Endodermal cell (in vitro differentiated cells): ENCODE results near the gene MEF2A. TPM values are rescaled to one million over a fixed set of nuclear protein-coding genes. Genes with fewer than 3 reads are reported as not detected.

ENCODE experiments used
- DNase-seq: peaks from one replicate; pipeline ENCODE4 v3.0.0-alpha.2; 2017
- H3K27ac ChIP-seq: 2 replicates; pipeline ENCODE4 v1.5.1; 2013; ENCODE audit warnings: mild to moderate bottlenecking, low read depth, low read length, moderate library complexity
- H3K27me3 ChIP-seq: 2 replicates; pipeline ENCODE4 v1.6.1; 2013; ENCODE audit warnings: mild to moderate bottlenecking, low read length, moderate library complexity; ENCODE audit not compliant: insufficient read depth, control insufficient read depth, poor library complexity, severe bottlenecking
- H3K36me3 ChIP-seq: 2 replicates; pipeline ENCODE4 v1.7.0; 2013; ENCODE audit warnings: mild to moderate bottlenecking, low read length, moderate library complexity; ENCODE audit not compliant: control insufficient read depth, insufficient read depth
- H3K4me1 ChIP-seq: one replicate; pipeline ENCODE4 v1.7.0; 2013; ENCODE audit warnings: low read length; ENCODE audit not compliant: control insufficient read depth, insufficient read depth
- H3K4me3 ChIP-seq: 2 replicates; pipeline ENCODE4 v1.5.1; 2013; ENCODE audit warnings: mild to moderate bottlenecking, low read length, moderate library complexity
- H3K9ac ChIP-seq: 2 replicates; pipeline ENCODE4 v1.6.1; 2013; ENCODE audit warnings: mild to moderate bottlenecking, low read length, moderate library complexity; ENCODE audit not compliant: poor library complexity, severe bottlenecking; ENCODE audit errors: extremely low read depth
- H3K9me3 ChIP-seq: 2 replicates; pipeline ENCODE4 v1.6.1; 2013; ENCODE audit warnings: mild to moderate bottlenecking, low read length, moderate library complexity; ENCODE audit not compliant: control insufficient read depth
- H3K27ac Mint-ChIP-seq: 2 replicates; pipeline ENCODE4 v1.8.0; 2020; ENCODE audit warnings: mixed read lengths
- H3K27me3 Mint-ChIP-seq: 2 replicates; pipeline ENCODE4 v1.8.0; 2021; ENCODE audit warnings: mild to moderate bottlenecking, mixed read lengths; ENCODE audit not compliant: insufficient read depth
- H3K36me3 Mint-ChIP-seq: 2 replicates; pipeline ENCODE4 v1.8.0; 2020; ENCODE audit warnings: low read depth, mixed read lengths
- H3K4me1 Mint-ChIP-seq: 2 replicates; pipeline ENCODE4 v1.8.0; 2020; ENCODE audit warnings: mixed read lengths
- H3K4me3 Mint-ChIP-seq: 2 replicates; pipeline ENCODE4 v1.8.0; 2020; ENCODE audit warnings: mild to moderate bottlenecking, moderate library complexity, mixed read lengths
- H3K9me3 Mint-ChIP-seq: 2 replicates; pipeline ENCODE4 v1.8.0; 2020; ENCODE audit warnings: mild to moderate bottlenecking, mixed read lengths
- WGBS, 2 experiments: methylation state at CpG; one replicate each; pipeline versions ENCODE4 v1.1.5 to v1.1.7; 2013; ENCODE audit warnings: missing lambda C conversion rate in 2 of 2, mixed read lengths in 1 of 2; ENCODE audit not compliant: insufficient coverage in 1 of 2, insufficient read length in 1 of 2; 5-methylcytosine and 5-hydroxymethylcytosine counted together
- total RNA-seq, 2 donors: library from RNA; stranded (reverse); fragmentation: NEBNext Ultra II Directional in 1 of 2; extraction: Animal tissue kit (Norgen Biotek cat#: 25700) in 1 of 2; gene quantifications; 2 replicates in 1 of 2; 3 replicates in 1 of 2; pipeline ENCODE4 v1.2.1, GENCODE V29; 2021
- TF ChIP-seq, protein P1 (sequence below): fragments of 200-600 bp; sonication (generic); conservative IDR thresholded peaks from 2 replicates; pipeline ENCODE4 v1.5.0; 2021; ENCODE audit warnings: antibody characterized with exemption, mild to moderate bottlenecking

MEF2A gene
- total RNA-seq, 2 donors from 2014 or later: 23.5 to 28.6 TPM

DNA sequence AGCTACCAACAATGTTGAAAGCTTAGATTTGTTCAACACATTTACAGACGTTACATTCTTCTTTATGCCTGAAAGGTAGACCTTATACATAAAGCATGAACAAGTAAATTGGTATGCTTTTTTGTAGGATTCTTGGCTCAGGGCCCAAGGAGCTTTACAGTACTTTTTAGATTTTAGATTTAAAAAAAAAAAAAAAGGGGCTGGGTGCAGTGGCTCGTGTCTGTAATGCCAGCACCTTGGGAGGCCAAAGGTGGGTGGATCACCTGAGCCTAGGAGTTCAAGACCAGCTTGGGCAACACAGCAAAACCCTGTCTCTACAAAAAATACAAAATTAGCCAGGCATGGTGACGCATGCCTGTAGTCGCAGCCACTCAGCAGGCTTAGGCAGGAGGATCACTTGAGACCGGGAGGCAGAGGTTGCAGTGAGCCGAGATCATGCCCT is 39.7 kb downstream of the MEF2A start:
- H3K27ac ChIP-seq: no peak overlapping the region
- 84 to 94% methylated on average over 5 to 6 of the region's 6 CpGs for WGBS, 2 experiments

DNA sequence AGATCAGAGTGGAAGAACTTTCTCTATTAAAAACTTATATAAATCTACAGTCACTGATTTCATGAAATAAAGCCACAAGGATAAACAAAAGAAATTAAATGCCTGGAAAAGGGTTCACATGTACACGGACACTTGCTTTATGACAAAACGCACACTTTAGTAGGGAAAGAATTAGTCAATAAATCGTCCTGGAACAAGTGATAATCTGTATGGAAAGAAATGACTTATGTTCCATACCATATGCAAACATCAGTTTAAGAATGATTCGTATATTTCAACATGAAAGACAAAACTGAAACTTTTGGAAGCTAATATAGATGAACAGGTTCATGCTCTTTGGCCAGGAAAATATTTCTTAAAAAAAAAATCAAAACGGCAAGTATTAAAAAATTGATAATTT is 40.2 kb downstream of the MEF2A start:
- peaks cover 17% of the 10 kb centered on the region for H3K4me1 Mint-ChIP-seq
- H3K9me3 Mint-ChIP-seq: no peaks in the 10 kb centered on the region
- no peak overlapping the region for H3K4me3 Mint-ChIP-seq
- 95 to 100% methylated on average over 4 of the region's 5 CpGs for WGBS, 2 experiments
- TF ChIP-seq, protein P1, sequence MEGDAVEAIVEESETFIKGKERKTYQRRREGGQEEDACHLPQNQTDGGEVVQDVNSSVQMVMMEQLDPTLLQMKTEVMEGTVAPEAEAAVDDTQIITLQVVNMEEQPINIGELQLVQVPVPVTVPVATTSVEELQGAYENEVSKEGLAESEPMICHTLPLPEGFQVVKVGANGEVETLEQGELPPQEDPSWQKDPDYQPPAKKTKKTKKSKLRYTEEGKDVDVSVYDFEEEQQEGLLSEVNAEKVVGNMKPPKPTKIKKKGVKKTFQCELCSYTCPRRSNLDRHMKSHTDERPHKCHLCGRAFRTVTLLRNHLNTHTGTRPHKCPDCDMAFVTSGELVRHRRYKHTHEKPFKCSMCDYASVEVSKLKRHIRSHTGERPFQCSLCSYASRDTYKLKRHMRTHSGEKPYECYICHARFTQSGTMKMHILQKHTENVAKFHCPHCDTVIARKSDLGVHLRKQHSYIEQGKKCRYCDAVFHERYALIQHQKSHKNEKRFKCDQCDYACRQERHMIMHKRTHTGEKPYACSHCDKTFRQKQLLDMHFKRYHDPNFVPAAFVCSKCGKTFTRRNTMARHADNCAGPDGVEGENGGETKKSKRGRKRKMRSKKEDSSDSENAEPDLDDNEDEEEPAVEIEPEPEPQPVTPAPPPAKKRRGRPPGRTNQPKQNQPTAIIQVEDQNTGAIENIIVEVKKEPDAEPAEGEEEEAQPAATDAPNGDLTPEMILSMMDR: no peak
- H3K27me3 ChIP-seq: no peaks in the 10 kb centered on the region
- no peak overlapping the region for H3K27ac ChIP-seq
- DNase-seq: no peak
- H3K27ac Mint-ChIP-seq: peak overlapping the region; percentile 19
- no peaks in the 10 kb centered on the region for H3K36me3 ChIP-seq
- H3K4me1 ChIP-seq: no peaks in the 10 kb centered on the region
- H3K27me3 Mint-ChIP-seq: no peaks in the 10 kb centered on the region
- peaks cover 22% of the 10 kb centered on the region for H3K36me3 Mint-ChIP-seq
- H3K4me3 ChIP-seq: no peak overlapping the region
- no peaks in the 10 kb centered on the region for H3K9me3 ChIP-seq
- H3K9ac ChIP-seq: no peak overlapping the region

More for the DNA sequence above, 39.7 kb downstream of the MEF2A start:
- Mint-ChIP-seq H3K27me3 (no peaks in the 10 kb centered on the region), H3K27ac (peak overlapping the region; percentile 19), H3K9me3 (no peaks in the 10 kb centered on the region), H3K36me3 (peaks cover 26% of the 10 kb centered on the region), H3K4me1 (peaks cover 17% of the 10 kb centered on the region), H3K4me3 (no peak overlapping the region)
- TF ChIP-seq, protein P1: no peak
- no peak for DNase-seq
- H3K36me3 ChIP-seq: peaks cover 4% of the 10 kb centered on the region
- no peak overlapping the region for H3K9ac ChIP-seq
- no peaks in the 10 kb centered on the region for H3K4me1 ChIP-seq
- H3K4me3 ChIP-seq: no peak overlapping the region
- peaks cover 3% of the 10 kb centered on the region for H3K9me3 ChIP-seq
- no peaks in the 10 kb centered on the region for H3K27me3 ChIP-seq

DNA sequence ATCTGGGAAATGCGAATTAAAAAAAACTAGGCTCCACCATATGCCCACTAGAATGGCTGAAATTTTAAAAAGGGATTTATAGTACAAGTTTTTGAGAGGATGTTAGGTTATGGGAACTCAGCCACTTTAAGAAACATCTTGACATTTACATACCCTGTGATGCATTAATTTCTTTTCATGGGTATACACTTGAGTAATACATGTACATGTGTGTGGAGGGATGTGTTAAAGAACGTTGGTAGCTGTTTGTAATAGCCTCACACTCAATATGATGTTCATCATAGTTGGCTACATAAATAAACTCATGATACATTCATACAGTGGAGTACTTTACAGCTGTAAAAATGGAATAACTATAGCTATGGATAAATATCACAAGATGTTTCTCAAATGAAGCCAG is 40.9 kb downstream of the MEF2A start:
- Histone ChIP-seq H3K36me3 (no peaks in the 10 kb centered on the region), H3K27me3 (no peaks in the 10 kb centered on the region), H3K27ac (no peak overlapping the region), H3K9ac (no peak overlapping the region), H3K4me3 (no peak overlapping the region), H3K4me1 (no peaks in the 10 kb centered on the region), H3K9me3 (no peaks in the 10 kb centered on the region)
- no peaks in the 10 kb centered on the region for H3K9me3 Mint-ChIP-seq
- 100% methylated on average over 1 of the region's 2 CpGs for WGBS, 2 experiments
- H3K4me1 Mint-ChIP-seq: peaks cover 13% of the 10 kb centered on the region
- no peak overlapping the region for H3K27ac Mint-ChIP-seq
- TF ChIP-seq, protein P1: no peak
- peaks cover 17% of the 10 kb centered on the region for H3K36me3 Mint-ChIP-seq
- H3K27me3 Mint-ChIP-seq: no peaks in the 10 kb centered on the region
- no peak for DNase-seq
- H3K4me3 Mint-ChIP-seq: no peak overlapping the region
